Stimulated activated CD4-positive, alpha-beta T cell treated with anti-CD3 and anti-CD28 coated beads, TNF-alpha, amount 100 ng/mL, for 4 hours (primary cell): ENCODE measurements around the gene FAM13B.
"Not testable (repeated sequence)": the region's sequence is repeated elsewhere in the genome, so short reads cannot be mapped to it uniquely, and the experiment has no call there.

Experiments used
- DNase-seq, 3 experiments: peaks; one replicate each; pipeline ENCODE4 v3.0.0-alpha.2; 2020; ENCODE audit warnings: low read depth in 3 of 3

The FAM13B gene

DNA sequence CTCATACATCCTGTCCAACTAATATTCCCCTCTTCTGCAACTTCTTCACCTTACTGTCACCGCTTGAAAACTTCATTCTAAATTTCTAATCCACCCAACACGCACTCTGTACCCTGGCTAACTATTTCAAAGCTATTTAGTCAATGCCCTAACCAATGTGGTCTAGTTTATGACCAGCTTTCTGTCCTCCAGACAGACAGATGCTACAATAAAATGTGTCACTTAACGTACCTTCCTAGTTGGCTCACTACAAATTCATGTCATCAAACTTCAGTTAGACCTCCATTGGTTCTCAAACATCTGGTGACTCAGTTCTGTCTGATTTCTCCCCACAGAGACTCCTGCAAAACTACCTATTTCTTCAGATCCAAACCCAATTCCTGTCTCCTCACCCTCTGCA, 57.7 kb downstream of the FAM13B start:
- no peak for DNase-seq

DNA sequence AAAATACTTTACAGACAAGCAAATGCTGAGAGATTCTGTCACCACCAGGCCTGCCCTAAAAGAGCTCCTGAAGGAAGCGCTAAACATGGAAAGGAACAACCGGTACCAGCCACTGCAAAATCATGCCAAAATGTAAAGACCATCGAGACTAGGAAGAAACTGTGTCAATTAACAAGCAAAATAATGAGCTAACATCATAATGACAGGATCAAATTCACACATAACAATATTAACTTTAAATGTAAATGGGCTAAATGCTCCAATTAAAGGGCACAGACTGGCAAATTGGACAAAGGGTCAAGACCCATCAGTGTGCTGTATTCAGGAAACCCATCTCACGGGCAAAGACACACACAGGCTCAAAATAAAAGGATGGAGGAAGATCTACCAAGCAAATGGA, 62.5 kb downstream of the FAM13B start:
- not testable (repeated sequence) for DNase-seq

DNA sequence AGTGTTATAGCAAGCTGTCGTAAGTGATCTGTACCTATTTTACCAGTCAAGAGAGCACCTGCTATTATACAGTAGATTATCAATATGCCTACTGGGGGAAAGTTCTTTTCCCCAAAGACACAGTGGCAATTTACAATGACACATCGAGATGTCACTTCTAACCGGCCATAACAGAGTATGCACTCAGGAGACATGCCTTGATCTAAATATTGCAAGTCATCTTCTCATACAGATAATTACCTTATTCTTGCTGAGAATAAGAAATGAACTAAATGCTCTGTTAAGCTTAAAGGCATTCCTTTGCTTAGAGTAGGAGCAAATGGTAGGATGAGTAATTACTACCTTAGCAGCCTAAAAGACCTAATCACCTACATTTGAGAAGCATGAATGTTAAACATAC, 72.1 kb downstream of the FAM13B start:
- DNase-seq = no peak

DNA sequence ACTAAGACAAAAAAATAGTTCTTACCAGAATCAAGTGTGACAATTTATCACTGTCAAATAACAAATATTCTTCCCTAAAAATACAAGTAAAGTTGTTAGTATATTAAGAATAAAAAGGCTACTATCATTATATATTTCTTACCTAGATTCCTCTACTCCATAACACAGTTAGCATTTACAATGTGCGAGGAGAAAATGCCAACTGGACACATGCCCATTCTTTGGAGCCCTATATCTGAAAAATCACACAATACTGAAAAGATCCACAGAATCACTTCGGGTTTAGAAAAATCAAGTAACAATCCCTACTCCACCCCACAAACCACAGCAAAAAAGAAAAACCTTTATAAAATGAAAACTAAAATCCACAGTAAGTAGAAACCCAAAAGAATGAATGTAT, 72.7 kb downstream of the FAM13B start:
- no peak for DNase-seq

DNA sequence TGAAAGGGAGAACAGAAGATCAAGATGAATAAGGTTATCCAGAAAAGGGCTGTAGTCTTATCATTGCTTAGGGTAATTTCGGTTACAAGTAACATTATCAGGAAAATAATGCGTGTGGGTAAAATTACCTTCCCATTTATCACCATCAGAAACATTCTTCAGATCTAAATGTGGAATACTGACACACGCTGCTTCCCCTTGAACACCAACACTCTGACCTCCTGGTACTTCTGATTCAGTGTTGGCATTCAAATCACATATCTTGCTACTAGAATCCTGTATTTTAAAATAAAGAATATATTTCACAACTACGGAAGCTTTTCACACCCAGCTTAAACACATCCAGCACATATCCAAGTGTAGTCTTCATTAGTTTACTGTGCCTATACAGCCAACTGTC, 73.4 kb downstream of the FAM13B start:
- no peak for DNase-seq

DNA sequence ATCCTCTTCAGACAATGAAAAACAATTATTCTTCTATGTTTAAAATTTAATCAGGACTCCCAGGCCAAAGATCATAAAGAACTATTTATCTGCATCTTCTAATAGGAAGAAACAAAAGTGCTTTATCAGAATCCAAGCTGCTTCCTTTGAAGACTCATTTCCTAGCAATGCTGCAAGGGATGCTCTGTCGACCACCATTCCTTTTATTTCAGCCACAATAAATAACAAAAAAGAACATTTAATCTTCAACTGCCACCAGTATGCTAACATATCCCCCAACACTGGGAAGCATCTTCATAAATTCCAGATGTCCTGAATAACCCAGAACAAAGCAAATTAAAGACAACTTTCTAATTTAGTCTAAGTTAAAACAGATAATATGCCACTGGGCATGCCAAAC, 74.9 kb downstream of the FAM13B start:
- DNase-seq = no peak

DNA sequence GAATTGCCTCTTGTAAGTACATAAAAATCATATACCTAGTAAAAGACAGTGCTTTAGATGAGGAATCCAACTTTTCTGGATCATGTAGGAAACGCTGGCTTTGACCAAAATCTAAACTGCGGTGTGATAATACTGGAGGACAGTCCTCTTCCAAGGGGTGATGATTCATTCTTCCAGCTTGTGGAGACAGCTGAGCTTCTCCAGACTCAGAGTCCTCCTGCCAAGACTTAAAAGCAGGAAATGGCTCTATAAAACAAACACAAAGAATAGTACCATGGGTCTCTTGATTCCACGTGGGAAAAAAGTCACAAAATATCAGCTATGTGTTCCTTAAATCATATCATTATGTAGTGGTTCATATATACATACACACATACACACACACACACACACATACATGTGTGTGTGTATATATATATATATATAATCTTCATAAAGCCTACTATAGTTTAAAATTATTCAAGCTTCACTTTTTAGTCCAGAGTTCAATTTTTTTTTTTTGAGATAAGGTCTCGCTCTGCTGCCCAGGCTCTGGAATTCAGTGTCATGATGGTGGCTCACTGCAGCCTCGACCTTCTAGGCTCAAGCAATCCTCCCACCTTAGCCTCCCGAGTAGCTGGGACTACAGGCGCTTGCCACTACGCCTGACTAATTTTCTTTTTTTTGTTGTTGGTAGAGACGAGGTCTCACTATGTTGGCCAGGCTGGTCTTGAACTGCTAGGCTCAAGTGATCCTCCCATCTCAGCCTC, 78.6 kb downstream of the FAM13B start:
- no peak for DNase-seq

DNA sequence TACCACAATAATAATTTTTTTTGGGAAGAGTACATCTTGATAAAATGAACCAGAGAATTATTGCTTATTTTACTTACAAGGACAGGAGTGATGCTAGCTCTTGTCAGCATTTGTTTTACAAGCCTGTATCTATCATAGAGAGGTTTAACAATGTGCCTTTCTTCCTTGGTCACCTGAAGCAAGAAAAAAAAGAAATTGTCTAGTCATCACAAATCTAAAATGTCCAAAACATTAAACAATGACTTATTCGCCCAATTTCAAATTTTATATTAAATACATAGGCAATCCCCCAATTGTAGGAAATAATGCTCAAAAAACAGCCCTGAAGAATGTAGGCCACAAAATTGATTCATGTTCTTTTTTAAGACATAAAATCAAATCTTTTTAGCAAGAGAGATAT, 87.1 kb downstream of the FAM13B start:
- no peak for DNase-seq

DNA sequence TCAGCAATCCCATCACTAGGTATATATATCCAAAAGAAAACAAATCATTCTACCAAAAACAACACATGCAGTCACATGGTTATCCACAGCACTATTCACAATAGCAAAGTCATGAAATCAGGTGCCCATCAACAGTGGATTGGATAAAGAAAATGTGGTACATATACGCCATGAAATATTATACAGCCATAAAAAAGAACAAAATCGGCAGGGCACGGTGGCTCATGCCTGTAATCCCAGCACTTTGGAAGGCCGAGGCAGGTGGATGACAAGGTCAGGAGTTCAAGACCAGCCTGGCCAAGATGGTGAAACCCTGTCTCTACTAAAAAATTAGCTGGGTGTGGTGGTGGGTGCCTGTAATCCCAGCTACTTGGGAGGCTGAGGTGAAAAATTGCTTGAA, 88.6 kb downstream of the FAM13B start:
- DNase-seq = not testable (repeated sequence)

DNA sequence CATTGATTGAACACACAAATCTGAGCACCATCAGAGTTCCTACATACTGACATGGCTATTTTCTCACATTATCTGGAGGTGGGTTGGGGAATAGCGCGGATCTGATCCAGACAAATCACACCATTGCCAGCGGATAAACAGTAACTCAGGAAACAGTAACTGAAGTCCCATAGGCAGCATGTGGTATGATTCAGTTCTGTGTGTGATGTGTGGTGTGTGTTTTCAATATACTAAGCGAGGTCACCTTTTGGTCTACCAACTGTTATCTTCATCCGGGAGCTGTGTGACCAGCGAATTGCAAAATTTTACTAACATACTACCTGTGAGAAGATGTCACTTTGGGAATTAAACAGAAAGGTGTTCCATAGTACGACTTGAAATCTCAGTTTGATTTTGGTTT, 93.5 kb downstream of the FAM13B start:
- no peak for DNase-seq

DNA sequence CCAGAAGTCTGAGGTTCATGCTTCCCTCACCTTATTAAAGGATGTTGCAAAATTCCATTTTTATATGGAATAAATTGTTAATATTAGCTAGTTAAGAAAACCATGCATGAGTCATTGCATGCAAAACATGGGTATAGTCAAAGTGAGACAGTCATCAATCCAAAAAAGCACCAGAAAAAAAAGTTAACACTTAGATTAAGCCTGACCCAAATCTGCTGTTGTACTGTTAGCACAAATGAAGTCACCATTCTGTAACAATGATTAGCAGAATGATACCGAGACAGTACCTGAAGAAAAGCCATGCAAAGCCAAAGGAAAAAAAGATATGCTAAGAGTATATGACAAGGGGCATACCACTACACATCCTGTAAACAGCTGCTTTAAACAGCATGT, 94.1 kb downstream of the FAM13B start:
- no peak for DNase-seq

DNA sequence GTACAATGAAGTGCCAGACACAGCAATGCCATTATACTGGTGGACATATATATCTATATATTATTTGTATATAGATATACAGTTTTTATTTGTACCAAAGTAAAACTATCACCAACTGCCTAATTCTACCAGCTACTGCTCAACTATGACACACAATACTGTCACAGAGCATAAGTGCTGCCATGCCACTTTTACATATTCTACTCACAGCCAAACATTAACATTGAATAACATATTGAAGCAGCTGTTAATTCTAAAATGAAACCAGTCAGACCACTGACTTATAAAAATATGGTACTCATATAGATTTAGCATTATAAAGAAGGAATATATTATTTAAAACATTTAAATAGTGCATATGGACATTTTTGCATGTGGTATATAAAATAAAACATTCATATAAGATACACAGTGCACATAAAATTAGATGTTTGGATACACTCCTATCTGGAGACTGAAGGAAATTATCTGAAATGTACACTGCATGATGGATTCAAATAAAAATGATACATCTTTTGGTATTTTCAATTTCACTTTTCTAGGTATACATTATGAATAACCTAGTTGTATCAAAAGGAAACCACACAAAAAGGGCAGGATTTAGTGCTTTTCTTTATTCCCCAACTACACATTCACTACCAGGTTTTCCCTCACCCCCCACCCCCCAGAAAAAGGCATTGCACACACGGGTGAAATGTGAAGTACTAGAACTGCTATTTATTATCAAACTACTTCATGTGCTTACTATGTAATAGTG, 94.7 kb downstream of the FAM13B start:
- no peak for DNase-seq

DNA sequence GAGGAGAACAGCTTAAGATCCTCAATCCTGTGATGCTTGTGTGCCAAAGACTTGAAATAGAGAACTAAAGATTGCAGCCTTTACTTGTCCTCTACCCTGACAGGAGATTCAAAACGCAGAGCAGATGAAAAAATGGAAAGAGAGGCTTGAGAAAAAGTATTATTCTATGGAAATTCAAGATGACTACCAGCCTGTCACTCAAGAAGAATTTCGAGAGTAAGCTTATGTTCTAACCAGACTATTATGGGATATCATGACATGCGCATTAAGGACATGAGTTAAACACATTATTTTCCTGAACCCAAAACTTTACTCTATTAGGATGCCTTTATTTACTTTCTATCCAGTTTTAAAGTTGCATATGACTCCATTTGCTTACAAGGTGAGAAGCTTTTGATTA, 97.2 kb downstream of the FAM13B start:
- DNase-seq = no peak

DNA sequence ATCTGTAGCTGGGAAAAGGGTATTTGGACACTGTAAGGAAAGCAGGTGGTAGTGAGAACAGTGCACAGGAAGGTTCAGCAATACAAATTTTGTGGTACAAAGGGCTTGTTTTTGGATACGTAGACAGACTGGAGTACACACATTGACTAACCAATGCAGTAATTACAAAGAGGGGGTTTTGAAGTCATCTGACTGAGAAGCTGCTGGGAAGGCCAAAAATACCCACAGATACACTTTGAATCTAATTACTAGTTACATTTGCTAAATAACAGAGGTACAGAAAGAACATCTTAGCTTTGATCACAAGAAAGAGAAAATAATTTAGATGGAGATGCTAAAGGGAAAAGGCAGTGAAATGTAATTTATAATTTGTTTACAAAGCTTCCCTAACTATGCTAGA, 97.7 kb downstream of the FAM13B start:
- DNase-seq = no peak

DNA sequence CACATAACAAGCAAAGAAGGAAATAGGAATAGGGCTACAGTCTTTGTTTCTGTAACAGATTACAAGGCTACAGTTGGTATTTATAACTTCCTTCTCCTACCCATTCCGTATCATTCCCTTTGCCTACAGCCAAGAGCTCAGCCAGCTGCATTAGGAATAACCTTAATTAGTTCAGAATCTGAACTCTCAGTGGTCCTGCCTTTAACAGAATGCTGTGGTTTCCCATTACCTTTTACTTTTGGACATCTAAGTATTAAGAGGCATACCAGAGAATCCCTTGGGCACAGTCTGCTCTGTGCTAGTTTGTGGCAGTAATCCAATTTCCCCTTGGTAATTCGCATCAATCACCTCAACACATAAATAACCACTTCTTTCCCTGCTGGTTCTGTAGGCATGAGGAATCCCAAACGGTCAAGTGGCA, 99.4 kb downstream of the FAM13B start:
- no peak for DNase-seq

DNA sequence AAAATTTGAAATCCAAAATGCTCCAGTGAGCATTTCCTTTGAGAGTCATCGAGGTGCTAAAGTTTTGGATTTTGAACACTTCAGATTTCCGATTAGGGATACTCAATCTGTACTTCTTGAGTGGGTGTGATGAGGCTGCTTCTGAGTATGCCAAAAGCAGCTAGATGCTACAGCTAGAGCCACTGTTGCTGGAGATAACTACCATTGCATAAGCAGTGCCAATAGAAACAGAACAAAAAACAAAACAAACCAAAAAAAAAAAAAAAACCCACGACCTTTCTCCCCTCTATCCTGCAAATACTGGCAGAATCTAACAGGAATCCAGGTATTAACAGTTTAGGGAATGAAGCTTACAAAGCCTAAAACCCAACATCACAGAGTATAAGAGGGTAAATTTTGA, 100.1 kb downstream of the FAM13B start:
- DNase-seq = no peak

DNA sequence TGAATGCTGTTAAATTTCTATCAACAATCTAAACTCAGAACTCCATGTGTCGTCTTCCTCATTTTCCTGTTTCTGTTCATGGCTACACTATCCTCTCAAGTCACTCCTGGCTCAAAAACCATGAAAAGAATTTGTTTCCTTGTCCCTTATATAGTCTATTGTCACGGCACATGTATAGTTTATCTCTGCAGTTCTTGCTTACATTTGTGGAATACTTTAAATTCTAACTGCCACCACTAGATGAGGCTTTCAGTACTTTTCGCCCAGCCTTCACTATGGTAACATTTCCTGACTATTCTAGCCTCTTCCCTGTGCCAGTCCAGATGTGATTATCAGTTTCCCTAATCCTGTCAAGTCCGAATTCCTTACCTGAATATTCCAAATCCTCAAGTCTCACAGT, 109.0 kb downstream of the FAM13B start:
- no peak for DNase-seq

DNA sequence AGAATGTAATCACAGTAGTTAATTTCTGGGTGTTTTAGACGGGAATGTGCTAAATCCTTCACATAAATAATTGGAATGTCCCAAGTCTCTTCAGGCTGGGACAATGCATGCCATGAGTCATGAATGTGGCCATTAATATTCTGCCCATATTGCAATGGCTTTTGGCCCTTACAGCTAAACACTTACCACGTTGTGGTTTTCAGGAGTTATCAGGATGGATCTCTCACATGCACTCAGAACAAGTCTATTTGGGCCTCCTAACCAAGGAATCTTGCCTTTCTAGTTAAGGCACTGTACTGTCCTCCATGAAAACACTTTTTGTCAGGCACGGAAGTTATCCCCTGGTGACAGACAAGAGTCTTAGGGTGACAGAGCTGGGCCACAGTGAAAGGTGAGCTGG, 110.9 kb downstream of the FAM13B start:
- no peak for DNase-seq

DNA sequence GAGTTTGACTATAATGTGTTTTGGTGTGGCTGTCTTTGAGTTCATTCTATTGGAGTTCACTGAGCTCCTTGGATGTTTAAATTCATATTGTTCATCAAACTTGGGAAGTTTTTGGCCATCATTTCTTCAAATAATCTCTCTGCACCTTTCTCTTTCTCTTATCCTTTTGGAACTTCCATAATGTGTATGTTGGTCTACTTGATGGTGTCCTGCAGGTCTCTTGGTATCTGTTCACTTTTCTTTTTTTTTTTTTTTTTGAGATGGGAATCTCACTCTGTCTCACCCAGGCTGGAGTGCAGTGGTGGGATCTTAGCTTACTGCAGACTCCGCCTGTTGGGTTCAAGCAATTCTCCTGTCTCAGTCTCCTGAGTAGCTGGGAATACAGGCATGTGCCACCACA, 116.0 kb downstream of the FAM13B start:
- DNase-seq = no peak

DNA sequence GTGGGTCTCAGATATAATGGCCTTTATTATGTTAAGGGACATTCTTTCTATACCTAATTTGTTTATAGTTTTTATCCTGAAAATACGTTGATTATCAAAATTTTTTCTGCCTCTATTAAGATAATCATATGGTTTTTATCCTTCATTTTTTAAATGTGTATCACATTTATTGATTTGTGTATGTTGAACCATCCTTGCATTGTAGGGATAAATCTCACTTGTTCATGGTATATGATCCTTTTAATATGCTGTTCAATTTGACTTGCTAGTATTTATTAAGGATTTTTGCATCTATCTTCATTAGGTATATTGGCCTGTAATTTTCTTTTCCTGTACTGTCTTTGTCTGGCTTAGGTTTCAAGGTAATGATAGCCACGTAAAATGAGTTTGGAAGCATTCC, 118.1 kb downstream of the FAM13B start:
- DNase-seq = no peak

DNA sequence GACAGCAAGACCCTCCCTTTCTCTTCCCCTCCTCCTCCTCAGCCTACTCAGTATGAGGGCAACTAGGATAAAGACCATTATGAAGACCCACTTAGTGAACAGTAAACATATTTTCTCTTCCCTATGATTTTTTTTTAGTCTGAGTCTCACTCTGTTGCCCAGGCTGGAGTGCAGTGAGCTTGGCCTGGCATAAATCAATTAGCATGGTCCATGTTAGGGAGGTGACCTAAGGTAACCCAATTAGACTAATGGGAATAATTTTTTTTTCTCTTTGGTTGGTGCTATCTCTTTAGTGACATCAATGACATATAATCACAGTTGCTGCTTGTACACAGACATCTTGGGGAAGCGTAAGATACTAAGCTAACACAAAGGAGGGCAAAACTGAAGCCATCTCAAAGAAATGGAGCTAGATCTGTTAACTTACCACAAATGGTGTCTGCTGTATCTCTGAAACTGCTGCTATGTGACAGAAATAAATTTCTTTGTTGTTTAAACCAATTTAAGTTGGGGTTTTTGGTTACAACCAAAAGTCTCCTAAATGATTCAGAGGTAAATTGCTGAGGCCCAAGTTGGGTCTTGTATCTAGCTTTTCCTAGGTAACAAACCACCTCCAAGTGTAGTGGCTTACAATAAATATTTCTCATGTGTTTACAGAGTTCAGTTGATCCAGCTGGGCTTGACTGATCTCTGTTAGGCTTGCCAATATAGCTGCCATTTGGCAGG, 130.3 kb downstream of the FAM13B start:
- no peak for DNase-seq

DNA sequence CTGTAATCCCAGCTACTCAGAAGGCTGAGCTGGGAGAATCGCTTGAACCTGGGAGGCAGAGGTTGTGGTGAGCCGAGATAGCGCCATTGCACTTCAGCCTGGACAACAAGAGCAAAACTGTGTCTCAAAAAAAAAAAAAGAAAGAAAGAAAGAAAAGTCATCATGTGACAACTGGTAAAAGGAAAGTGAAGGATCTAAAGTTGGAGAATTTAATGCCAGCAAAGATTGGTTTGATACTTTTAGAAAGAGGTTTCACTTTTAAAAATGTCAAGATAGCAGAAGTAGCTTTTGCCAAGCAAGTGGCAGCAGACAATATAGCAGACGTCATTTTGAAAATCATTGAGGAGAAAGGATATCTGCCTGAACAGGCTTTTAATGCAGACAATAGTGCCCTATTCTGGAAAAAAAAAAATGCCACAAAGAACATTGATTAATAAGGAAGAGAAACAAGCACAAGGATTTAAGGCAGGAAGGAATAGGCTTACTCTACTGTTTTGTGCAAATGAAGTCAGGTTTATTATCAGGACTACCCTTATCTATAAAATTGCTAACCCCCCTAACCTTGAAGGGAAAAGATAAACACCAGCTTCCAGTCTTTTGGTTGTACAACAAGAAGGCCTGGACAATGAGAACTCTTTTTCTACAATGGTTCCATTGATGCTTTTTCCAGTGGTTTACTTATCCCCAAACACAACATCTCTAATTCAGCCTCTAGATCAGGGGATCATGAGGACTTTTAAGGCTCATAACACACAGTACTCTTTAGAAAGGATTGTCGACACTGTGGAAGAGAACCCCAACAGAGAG, 131.7 kb downstream of the FAM13B start:
- no peak for DNase-seq
